H1 (cell line): ENCODE measurements around the gene RB1. TPM values are rescaled to one million over a fixed set of nuclear protein-coding genes. Genes with fewer than 3 reads are reported as not detected.

Experiments used
- SAP30 ChIP-seq: fragments of 300-600 bp; sonication (generic); IDR thresholded peaks from 2 replicates; pipeline ENCODE4 v1.7.1; 2012; ENCODE audit warnings: low read length, moderate library complexity, mild to moderate bottlenecking, inconsistent platforms; ENCODE audit not compliant: insufficient read depth, insufficient replicate concordance
- TCF12 ChIP-seq: IDR thresholded peaks from 2 replicates; pipeline ENCODE4 v1.6.1; 2011; ENCODE audit warnings: low read depth, mild to moderate bottlenecking, low read length
- polyA plus RNA-seq, 7 experiments: library from polyadenylated mRNA; depleted of rRNA in 3 of 7; stranded (reverse) in 5 of 7; unstranded in 2 of 7; fragments of >200 nt in 5 of 7; fragments of 200-250 nt in 2 of 7; gene quantifications; 1 replicate in 5 of 7; 2 replicates in 1 of 7; 4 replicates in 1 of 7; pipeline versions ENCODE4 v1.2.1 to v1.2.3, GENCODE V29; 2011 to 2013; ENCODE audit warnings: missing spikeins in 2 of 7, mixed read lengths in 2 of 7
- total RNA-seq: library from RNA; stranded (reverse); fragmentation: NEBNext Ultra II Directional; extraction: Animal tissue kit (Norgen Biotek cat#: 25700); gene quantifications from 2 replicates; pipeline ENCODE4 v1.2.1, GENCODE V29; 2021

The RB1 gene
- total and polyA plus RNA-seq, 2 of the 8 experiments (the other 6 are each of a cell fraction or from before 2014, with no cell fraction given) = 4.1 to 17.5 TPM

DNA sequence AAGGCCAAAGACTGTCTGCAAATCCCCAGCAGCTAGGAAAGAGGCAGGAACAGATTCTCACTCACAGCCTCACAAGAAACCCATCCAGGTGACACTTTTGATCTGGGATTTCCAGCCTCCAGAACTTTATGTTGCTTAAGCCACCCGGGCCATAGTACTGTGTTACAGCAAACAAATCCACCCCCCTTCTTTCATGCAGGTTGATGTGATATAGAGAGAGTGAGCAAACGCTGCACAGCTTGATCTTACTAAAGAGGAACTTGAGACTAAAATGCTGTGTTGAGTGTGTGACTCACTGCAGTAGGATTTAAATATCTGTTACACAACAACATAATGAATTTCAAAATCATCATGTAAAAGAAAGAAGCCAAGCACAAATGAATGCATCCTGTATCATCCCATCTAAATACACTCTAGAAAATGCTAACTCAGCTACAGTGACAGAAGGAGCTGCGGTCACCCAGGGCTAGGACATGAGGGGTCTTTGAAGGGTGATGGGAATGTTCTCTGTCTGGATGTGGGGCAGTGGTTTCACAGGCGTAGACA is 197.2 kb downstream of the RB1 start (continued):
- TF ChIP-seq SAP30 (no peak), TCF12 (no peak)
